Activated B cell treated with CpG ODN at 0.5 μM for 24 hours (primary cell): ENCODE results near the gene ITIH2. TPM values are rescaled to one million over a fixed set of nuclear protein-coding genes. Genes with fewer than 3 reads are reported as not detected.

ENCODE experiments used
- ATAC-seq: fragments of 200-7000 bp; cut with Tn5 transposase; one replicate; pipeline ENCODE4 v1.10.0; 2021; ENCODE audit warnings: low read depth, mild to moderate bottlenecking, moderate library complexity
- CTCF ChIA-PET: fragments of 350-600 bp; sonication (Branson Sonifier 250); formaldehyde crosslinking; loops from one replicate; lab custom pipeline; 2021; ENCODE audit warnings: antibody characterized with exemption; lab: Charles Lee
- POLR2A ChIA-PET: fragments of 350-600 bp; sonication (Branson Sonifier 250); formaldehyde crosslinking; loops from one replicate; lab custom pipeline; 2021; ENCODE audit warnings: antibody characterized with exemption; lab: Charles Lee
- DNase-seq: peaks from one replicate; pipeline ENCODE4 v3.0.0; 2022
- H3K27ac Mint-ChIP-seq: one replicate; pipeline ENCODE4 v1.8.0; 2020; ENCODE audit warnings: mixed read lengths
- H3K27me3 Mint-ChIP-seq: one replicate; pipeline ENCODE4 v1.8.0; 2021; ENCODE audit warnings: mixed read lengths
- H3K36me3 Mint-ChIP-seq: one replicate; pipeline ENCODE4 v1.8.0; 2021; ENCODE audit warnings: low read depth, mixed read lengths
- H3K4me1 Mint-ChIP-seq: one replicate; pipeline ENCODE4 v1.8.0; 2021; ENCODE audit warnings: mixed read lengths
- H3K4me3 Mint-ChIP-seq: one replicate; pipeline ENCODE4 v1.8.0; 2020; ENCODE audit warnings: mild to moderate bottlenecking, mixed read lengths
- H3K9me3 Mint-ChIP-seq: one replicate; pipeline ENCODE4 v1.8.0; 2020; ENCODE audit warnings: mixed read lengths
- CTCF ChIP-seq: fragments of 200-600 bp; IDR thresholded peaks from one replicate; pipeline ENCODE4 v1.8.0; 2022; ENCODE audit warnings: antibody characterized with exemption, mild to moderate bottlenecking
- intact Hi-C: fragments of 100-400 bp; cut with micrococcal nuclease; formaldehyde crosslinking; loops from one replicate; pipeline ENCODE4 v1.15.1; 2024
- total RNA-seq: library from RNA; stranded (reverse); gene quantifications from 2 replicates; pipeline ENCODE4 v1.2.3, GENCODE V29; 2022

Gene ITIH2
- total RNA-seq, 1 donor from 2014 or later = not detected

DNA sequence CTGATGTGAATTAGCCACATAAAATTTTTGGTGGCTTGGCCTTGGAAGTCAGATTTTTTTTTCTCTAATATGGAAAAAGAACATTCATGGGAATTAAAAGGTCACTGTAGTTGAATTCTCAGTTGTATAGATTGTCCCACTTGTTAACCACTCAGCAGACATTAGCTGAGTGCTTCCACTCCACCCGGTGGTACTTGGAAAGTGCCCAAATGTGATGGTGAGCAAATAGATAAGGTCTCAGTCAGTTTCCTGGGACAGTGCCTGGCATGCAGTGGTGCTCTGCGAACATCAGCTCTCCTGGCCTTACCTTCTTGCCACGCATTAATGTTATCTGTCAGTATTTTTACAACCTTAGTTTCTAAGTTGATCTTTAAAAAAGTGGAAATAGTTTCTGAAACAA, 86.3 kb downstream of the ITIH2 start:
- peaks cover 38% of the 10 kb centered on the region for H3K36me3 Mint-ChIP-seq
- CTCF ChIA-PET = no interaction called here
- DNase-seq (no peak), ATAC-seq (no peak)
- no peaks in the 10 kb centered on the region for H3K27me3 Mint-ChIP-seq
- POLR2A ChIA-PET = interaction anchor here (1.2 kb wide), 1 partner anchor 29 kb away, joined by 5 read pairs; the partner anchor contains the start of gene TAF3
- no peak overlapping the region for H3K4me3 Mint-ChIP-seq
- no peaks in the 10 kb centered on the region for H3K9me3 Mint-ChIP-seq
- intact Hi-C loops = loop anchor here (5.0 to 10.0 kb wide), 4 partner anchors 265 to 1815 kb away; partner anchors contain the start of genes GATA3, IL15RA and SFMBT2
- TF ChIP-seq CTCF = no peak
- peaks cover 56% of the 10 kb centered on the region for H3K4me1 Mint-ChIP-seq
- no peak overlapping the region for H3K27ac Mint-ChIP-seq

DNA sequence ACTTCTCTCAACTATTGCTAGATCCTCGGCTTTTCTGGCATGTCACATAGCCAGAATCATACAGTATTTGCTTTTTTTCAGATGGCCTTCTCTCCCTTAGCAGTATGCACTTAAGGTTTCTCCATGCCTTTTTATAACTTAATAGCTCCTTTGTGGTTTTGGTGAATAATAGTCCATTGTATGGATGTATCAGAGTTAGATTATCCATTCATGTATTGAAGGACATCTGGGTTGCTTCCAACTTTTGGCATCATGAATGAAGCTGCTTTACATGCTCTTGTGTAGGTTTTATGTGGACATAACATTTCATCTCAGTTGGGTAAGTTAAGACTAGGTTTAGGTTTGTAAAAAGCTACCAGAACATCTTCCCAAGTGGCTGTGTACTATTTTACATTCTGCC, 89.4 kb downstream of the ITIH2 start:
- ChIA-PET POLR2A (interaction anchor here (2.0 kb wide), 1 partner anchor 26 kb away, joined by 8 read pairs; the partner anchor contains the start of gene TAF3), CTCF (no interaction called here)
- no peak for TF ChIP-seq CTCF
- no peak for ATAC-seq
- H3K27ac Mint-ChIP-seq = no peak overlapping the region
- DNase-seq = no peak
- peaks cover 51% of the 10 kb centered on the region for H3K36me3 Mint-ChIP-seq
- H3K9me3 Mint-ChIP-seq = no peaks in the 10 kb centered on the region
- H3K27me3 Mint-ChIP-seq = no peaks in the 10 kb centered on the region
- H3K4me3 Mint-ChIP-seq = no peak overlapping the region
- intact Hi-C loops = no loop called here
- H3K4me1 Mint-ChIP-seq = peaks cover 60% of the 10 kb centered on the region

DNA sequence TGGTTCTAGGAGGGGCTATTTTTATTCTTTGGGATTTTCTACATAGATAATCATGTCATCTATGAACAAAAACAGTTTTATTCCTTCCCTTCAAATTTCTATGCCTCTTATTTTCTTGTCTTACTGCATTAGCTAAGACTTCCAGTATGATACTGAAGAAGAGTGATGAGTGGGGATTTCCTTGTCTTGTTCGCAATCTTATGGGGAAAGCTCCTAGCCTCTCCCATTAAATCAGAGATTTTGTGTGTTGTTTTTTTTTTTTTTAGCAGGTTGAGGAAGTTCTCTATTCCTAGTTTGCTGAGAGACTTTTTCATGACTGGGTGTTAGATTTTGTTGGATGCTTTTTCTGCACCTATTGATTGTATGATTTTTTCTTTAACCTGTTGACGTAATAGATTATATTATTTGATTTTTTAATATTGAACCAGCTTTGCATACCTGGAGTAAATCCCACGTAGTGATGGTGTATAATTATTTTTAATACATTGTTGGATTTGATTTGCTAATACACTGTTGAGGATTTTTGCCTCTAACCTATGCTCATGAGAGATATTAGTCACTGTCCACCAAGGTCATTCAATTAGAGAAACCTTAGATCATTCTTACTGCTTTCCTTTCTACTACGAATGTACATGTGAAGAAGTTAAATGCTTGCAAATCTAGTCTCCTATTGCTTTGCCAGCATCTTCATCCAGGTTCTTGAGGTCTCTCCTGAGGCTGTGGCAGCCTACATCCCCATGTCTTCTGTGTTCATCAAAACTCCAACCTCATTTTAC, 91.3 kb downstream of the ITIH2 start:
- Mint-ChIP-seq H3K4me1 (peaks cover 50% of the 10 kb centered on the region), H3K27ac (no peak overlapping the region), H3K36me3 (peaks cover 64% of the 10 kb centered on the region), H3K9me3 (no peaks in the 10 kb centered on the region), H3K4me3 (no peak overlapping the region), H3K27me3 (no peaks in the 10 kb centered on the region)
- ATAC-seq = no peak
- CTCF ChIA-PET = no interaction called here
- intact Hi-C loops = no loop called here
- POLR2A ChIA-PET = no interaction called here
- DNase-seq = no peak
- no peak for TF ChIP-seq CTCF

DNA sequence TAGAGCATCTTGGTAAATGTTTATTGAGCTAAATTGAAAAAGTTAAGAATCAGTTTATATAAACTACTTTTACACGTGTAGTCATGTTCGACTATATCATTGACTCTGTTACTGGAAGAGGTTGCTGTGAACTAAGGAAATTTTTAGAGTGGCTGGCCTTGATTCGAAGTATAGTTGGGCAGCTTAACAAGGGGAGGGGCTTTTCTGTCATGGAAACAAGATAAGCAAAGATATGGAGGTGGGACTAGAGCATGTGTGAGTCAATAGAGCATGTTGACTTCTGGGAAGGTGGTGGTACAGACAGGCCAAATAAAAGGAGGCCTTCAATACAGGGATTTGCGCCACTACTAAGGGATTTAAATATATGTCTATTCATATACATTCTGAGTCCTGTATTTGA, 92.5 kb downstream of the ITIH2 start:
- no peak for ATAC-seq
- Mint-ChIP-seq H3K27ac (no peak overlapping the region), H3K27me3 (no peaks in the 10 kb centered on the region), H3K4me3 (no peak overlapping the region), H3K4me1 (peaks cover 39% of the 10 kb centered on the region), H3K9me3 (no peaks in the 10 kb centered on the region), H3K36me3 (peaks cover 69% of the 10 kb centered on the region)
- ChIA-PET CTCF (no interaction called here), POLR2A (no interaction called here)
- TF ChIP-seq CTCF = no peak
- DNase-seq = no peak
- intact Hi-C loops = no loop called here

DNA sequence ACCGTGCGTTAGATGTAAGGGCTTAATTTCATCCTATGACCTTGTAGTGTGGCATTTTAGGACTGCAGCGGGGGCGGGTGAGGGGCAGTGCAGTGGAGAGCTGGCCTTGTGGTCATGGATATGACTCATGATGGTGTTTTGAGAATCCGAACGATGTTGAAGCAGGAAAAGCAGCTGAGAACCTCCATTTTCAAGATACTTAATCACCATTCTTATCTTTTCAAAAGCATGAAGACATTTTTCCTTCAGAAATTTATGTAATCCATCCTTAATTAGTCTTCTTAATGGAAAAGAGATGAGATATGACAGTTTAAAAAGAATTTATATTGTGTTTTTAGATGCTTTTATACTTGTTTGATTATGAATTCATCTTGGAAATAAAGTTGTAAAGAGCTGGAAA, 94.5 kb downstream of the ITIH2 start:
- H3K4me1 Mint-ChIP-seq = peaks cover 25% of the 10 kb centered on the region
- ATAC-seq = no peak
- no peaks in the 10 kb centered on the region for H3K27me3 Mint-ChIP-seq

More for the DNA sequence above, 94.5 kb downstream of the ITIH2 start:
- H3K27ac Mint-ChIP-seq = no peak overlapping the region
- intact Hi-C loops = no loop called here
- peaks cover 68% of the 10 kb centered on the region for H3K36me3 Mint-ChIP-seq
- H3K4me3 Mint-ChIP-seq = no peak overlapping the region
- H3K9me3 Mint-ChIP-seq = no peaks in the 10 kb centered on the region
- CTCF ChIA-PET = no interaction called here
- POLR2A ChIA-PET = interaction anchor here (1.7 kb wide), 1 partner anchor 10 kb away, joined by 3 read pairs; the partner anchor contains the start of genes ATP5F1C and KIN
- TF ChIP-seq CTCF = no peak
- DNase-seq = no peak

Other genes with a start within 250 kb of the ITIH2 start
- gene ITIH5, start 36.4 kb upstream of the ITIH2 start, total RNA-seq = not detected in 2 replicates
- gene KIN, start 84.7 kb downstream of the ITIH2 start, total RNA-seq = 12.6 and 13.1 TPM in 2 replicates
- 177 and 182 TPM in 2 replicates for gene ATP5F1C, start 84.9 kb downstream of the ITIH2 start, total RNA-seq
- gene TAF3, start 115.2 kb downstream of the ITIH2 start, total RNA-seq = 12.4 and 12.6 TPM in 2 replicates